GM12878 (cell line): ENCODE data around the gene TRAF7. TPM values are rescaled to one million over a fixed set of nuclear protein-coding genes. Genes with fewer than 3 reads are reported as not detected.

Experiments used
- ATF7 ChIP-seq: fragments of 450-650 bp; IDR thresholded peaks from 2 replicates; pipeline ENCODE4 v1.6.1; 2016; ENCODE audit warnings: low read depth, mild to moderate bottlenecking
- BCL11A ChIP-seq: IDR thresholded peaks from 2 replicates; pipeline ENCODE4 v1.6.1; 2011; ENCODE audit warnings: low read depth, low read length
- CBX5 ChIP-seq: sonication (generic); IDR thresholded peaks from 2 replicates; pipeline ENCODE4 v1.6.1; 2016; ENCODE audit warnings: low read depth, moderate library complexity, mild to moderate bottlenecking, inconsistent platforms
- CEBPB ChIP-seq, 2 experiments: fragments of 150-350 bp in 1 of 2; IDR thresholded peaks; 2 replicates each; pipeline ENCODE4 v1.6.1; 2012 to 2014; ENCODE audit warnings: low read depth in 2 of 2, low read length in 2 of 2, borderline replicate concordance in 1 of 2, inconsistent platforms in 1 of 2
- CHD2 ChIP-seq: IDR thresholded peaks from 2 replicates; pipeline ENCODE4 v1.6.1; 2011; ENCODE audit warnings: low read depth, low read length, improper control_type of control experiment, borderline replicate concordance
- IRF4 ChIP-seq: IDR thresholded peaks from 2 replicates; pipeline ENCODE4 v1.6.1; 2011; ENCODE audit warnings: low read depth, low read length
- MEF2B ChIP-seq: fragments of 450-650 bp; IDR thresholded peaks from 2 replicates; pipeline ENCODE4 v1.6.1; 2018; ENCODE audit warnings: mild to moderate bottlenecking, moderate library complexity; ENCODE audit not compliant: partially characterized antibody, poor library complexity, severe bottlenecking
- MYB ChIP-seq: fragments of 150-350 bp; IDR thresholded peaks from 2 replicates; pipeline ENCODE4 v1.6.1; 2014; ENCODE audit warnings: mild to moderate bottlenecking, low read depth, low read length, borderline replicate concordance
- NFYB ChIP-seq: IDR thresholded peaks from 2 replicates; pipeline ENCODE4 v1.6.1; 2011; ENCODE audit warnings: low read depth, mild to moderate bottlenecking, low read length, improper control_type of control experiment, moderate library complexity; ENCODE audit not compliant: insufficient read depth
- POLR2A ChIP-seq: IDR thresholded peaks from 2 replicates; pipeline ENCODE4 v1.6.1; 2011; ENCODE audit warnings: low read depth, mild to moderate bottlenecking, low read length
- RAD51 ChIP-seq: fragments of 450-650 bp; IDR thresholded peaks from 2 replicates; pipeline ENCODE4 v1.6.1; 2016; ENCODE audit warnings: moderate library complexity, mild to moderate bottlenecking, inconsistent platforms
- SIX5 ChIP-seq: IDR thresholded peaks from 2 replicates; pipeline ENCODE4 v1.6.1; 2011; ENCODE audit warnings: mild to moderate bottlenecking, low read depth, low read length, moderate library complexity; ENCODE audit not compliant: severe bottlenecking
- SPI1 ChIP-seq: IDR thresholded peaks from 2 replicates; pipeline ENCODE4 v1.6.1; 2011; ENCODE audit warnings: low read depth, mild to moderate bottlenecking, low read length, moderate library complexity, borderline replicate concordance; ENCODE audit not compliant: insufficient read depth
- TBL1XR1 ChIP-seq: IDR thresholded peaks from 2 replicates; pipeline ENCODE4 v1.6.1; 2012; ENCODE audit warnings: low read depth, low read length, improper control_type of control experiment
- YBX1 ChIP-seq: fragments of 450-650 bp; IDR thresholded peaks from 2 replicates; pipeline ENCODE4 v1.6.1; 2016; ENCODE audit warnings: antibody characterized with exemption
- ZBED1 ChIP-seq: IDR thresholded peaks from 2 replicates; pipeline ENCODE4 v1.6.1; 2016; ENCODE audit warnings: borderline replicate concordance
- ZNF24 ChIP-seq: fragments of 450-650 bp; IDR thresholded peaks from 2 replicates; pipeline ENCODE4 v1.6.1; 2017; ENCODE audit warnings: antibody characterized with exemption, mild to moderate bottlenecking
- polyA plus RNA-seq, 11 experiments: library from polyadenylated mRNA; depleted of rRNA in 4 of 11; unstranded in 6 of 11; stranded (reverse) in 5 of 11; fragments of >200 nt; fragmentation: Nextera tagmentation in 4 of 11; fragmentation: Illumina TruSeq in 1 of 11; extraction: Ambion mirVana in 4 of 11; extraction: Trizol in 1 of 11; gene quantifications; 1 replicate in 1 of 11; 2 replicates in 10 of 11; pipeline versions ENCODE4 v1.2.1 to v1.2.3, GENCODE V29; 2011 to 2016; ENCODE audit warnings: inconsistent platforms in 2 of 11, missing spikeins in 2 of 11, low read depth in 1 of 11
- total RNA-seq, 4 experiments: library from RNA; depleted of rRNA in 3 of 4; stranded (reverse); fragments of >200 nt in 3 of 4; fragmentation: Illumina TruSeq in 1 of 4; extraction: Trizol in 1 of 4; gene quantifications; 2 replicates each; pipeline versions ENCODE4 v1.2.1 to v1.2.3, GENCODE V29; 2013 to 2021
- TF ChIP-seq, protein P1 (sequence below): IDR thresholded peaks from 2 replicates; pipeline ENCODE4 v1.6.1; 2012; ENCODE audit warnings: improper control_type of control experiment, low read depth, low read length; ENCODE audit not compliant: insufficient replicate concordance
- TF ChIP-seq, protein P2 (sequence below): fragments of 450-650 bp; IDR thresholded peaks from 2 replicates; pipeline ENCODE4 v1.6.1; 2017; ENCODE audit warnings: borderline replicate concordance
- TF ChIP-seq, protein P3 (sequence below): IDR thresholded peaks from 2 replicates; pipeline ENCODE4 v1.6.1; 2011; ENCODE audit warnings: mild to moderate bottlenecking, low read depth, low read length, moderate library complexity; ENCODE audit not compliant: insufficient replicate concordance
- TF ChIP-seq, protein P4 (sequence below): IDR thresholded peaks from 2 replicates; pipeline ENCODE4 v1.6.1; 2012; ENCODE audit warnings: low read depth, low read length, improper control_type of control experiment

TRAF7 gene
- total and polyA plus RNA-seq, 10 of the 15 experiments (the other 5 are each of a cell fraction or from before 2014, with no cell fraction given): 0.61 to 87.0 (median 30.0) TPM

DNA sequence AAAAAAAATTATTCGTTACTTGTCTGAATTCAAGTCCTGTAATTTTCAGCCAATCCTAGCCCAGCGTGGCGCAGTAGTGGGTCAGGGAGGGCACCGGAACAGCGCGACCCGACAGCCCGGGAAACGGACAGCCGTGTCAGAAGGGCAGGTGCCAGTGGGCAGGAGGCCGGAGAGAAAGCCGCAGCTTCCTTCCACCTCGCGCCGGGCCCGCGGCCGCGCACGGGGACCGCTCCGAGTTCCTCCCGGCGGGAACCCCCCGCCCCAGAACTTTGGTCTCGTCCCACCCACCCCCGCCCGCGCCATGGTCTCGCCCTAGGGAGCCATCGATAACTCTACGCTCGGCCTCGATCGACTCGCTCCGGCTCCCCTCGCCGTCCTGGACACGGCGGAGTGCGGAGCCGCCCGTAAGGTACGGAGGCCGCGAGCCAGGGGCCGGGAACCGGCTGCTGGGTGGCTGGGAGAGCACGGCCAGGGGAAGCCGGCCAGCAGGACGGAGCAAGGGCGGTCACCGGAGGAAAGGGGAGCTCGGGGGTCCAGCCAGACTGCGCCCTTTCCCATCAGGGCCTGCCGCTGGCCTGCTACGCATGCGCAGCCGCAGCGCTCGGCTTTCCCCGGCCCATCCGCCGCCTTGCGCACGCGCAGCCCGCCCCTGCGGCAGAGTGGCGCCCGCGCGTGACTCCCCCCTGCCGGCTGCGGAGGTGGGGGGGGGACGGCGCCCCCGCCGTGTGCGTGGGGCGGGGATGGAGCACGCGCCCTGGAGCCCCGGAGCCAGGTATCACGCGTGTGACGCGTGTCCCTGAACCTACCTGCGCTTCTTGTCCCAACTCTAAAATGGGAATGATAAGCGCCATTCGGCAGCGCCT, 49.8 kb downstream of the TRAF7 start, which contains the start of gene MLST8 (continued):
- TF ChIP-seq, protein P1, sequence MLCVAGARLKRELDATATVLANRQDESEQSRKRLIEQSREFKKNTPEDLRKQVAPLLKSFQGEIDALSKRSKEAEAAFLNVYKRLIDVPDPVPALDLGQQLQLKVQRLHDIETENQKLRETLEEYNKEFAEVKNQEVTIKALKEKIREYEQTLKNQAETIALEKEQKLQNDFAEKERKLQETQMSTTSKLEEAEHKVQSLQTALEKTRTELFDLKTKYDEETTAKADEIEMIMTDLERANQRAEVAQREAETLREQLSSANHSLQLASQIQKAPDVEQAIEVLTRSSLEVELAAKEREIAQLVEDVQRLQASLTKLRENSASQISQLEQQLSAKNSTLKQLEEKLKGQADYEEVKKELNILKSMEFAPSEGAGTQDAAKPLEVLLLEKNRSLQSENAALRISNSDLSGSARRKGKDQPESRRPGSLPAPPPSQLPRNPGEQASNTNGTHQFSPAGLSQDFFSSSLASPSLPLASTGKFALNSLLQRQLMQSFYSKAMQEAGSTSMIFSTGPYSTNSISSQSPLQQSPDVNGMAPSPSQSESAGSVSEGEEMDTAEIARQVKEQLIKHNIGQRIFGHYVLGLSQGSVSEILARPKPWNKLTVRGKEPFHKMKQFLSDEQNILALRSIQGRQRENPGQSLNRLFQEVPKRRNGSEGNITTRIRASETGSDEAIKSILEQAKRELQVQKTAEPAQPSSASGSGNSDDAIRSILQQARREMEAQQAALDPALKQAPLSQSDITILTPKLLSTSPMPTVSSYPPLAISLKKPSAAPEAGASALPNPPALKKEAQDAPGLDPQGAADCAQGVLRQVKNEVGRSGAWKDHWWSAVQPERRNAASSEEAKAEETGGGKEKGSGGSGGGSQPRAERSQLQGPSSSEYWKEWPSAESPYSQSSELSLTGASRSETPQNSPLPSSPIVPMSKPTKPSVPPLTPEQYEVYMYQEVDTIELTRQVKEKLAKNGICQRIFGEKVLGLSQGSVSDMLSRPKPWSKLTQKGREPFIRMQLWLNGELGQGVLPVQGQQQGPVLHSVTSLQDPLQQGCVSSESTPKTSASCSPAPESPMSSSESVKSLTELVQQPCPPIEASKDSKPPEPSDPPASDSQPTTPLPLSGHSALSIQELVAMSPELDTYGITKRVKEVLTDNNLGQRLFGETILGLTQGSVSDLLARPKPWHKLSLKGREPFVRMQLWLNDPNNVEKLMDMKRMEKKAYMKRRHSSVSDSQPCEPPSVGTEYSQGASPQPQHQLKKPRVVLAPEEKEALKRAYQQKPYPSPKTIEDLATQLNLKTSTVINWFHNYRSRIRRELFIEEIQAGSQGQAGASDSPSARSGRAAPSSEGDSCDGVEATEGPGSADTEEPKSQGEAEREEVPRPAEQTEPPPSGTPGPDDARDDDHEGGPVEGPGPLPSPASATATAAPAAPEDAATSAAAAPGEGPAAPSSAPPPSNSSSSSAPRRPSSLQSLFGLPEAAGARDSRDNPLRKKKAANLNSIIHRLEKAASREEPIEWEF: peak; percentile 95
- TF ChIP-seq CEBPB (IDR thresholded peaks at IDR 0.05; ENCODE audit: borderline replicate concordance in 1 of 2, low read depth in 2 of 2, low read length in 2 of 2) (no peak), POLR2A (peak; percentile 92), CHD2 (0 out of 2 replicates have a peak, but pooled peaks have one; percentile 33), BCL11A (no peak), ZNF24 (no peak), ZBED1 (no peak; the same call in 1 of the 2 replicates), ATF7 (peak; percentile 95), MEF2B (no peak), RAD51 (peak; percentile 41; the same call in 1 of the 2 replicates), NFYB (peak; percentile 31; the same call in 1 of the 2 replicates), IRF4 (no peak), CBX5 (no peak), TBL1XR1 (0 out of 2 replicates have a peak, but pooled peaks have one; percentile 67), YBX1 (no peak), SIX5 (peak; percentile 55), MYB (no peak), SPI1 (0 out of 2 replicates have a peak, but pooled peaks have one; percentile 19)
- TF ChIP-seq, protein P2, sequence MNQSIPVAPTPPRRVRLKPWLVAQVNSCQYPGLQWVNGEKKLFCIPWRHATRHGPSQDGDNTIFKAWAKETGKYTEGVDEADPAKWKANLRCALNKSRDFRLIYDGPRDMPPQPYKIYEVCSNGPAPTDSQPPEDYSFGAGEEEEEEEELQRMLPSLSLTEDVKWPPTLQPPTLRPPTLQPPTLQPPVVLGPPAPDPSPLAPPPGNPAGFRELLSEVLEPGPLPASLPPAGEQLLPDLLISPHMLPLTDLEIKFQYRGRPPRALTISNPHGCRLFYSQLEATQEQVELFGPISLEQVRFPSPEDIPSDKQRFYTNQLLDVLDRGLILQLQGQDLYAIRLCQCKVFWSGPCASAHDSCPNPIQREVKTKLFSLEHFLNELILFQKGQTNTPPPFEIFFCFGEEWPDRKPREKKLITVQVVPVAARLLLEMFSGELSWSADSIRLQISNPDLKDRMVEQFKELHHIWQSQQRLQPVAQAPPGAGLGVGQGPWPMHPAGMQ: no peak
- TF ChIP-seq, protein P3, sequence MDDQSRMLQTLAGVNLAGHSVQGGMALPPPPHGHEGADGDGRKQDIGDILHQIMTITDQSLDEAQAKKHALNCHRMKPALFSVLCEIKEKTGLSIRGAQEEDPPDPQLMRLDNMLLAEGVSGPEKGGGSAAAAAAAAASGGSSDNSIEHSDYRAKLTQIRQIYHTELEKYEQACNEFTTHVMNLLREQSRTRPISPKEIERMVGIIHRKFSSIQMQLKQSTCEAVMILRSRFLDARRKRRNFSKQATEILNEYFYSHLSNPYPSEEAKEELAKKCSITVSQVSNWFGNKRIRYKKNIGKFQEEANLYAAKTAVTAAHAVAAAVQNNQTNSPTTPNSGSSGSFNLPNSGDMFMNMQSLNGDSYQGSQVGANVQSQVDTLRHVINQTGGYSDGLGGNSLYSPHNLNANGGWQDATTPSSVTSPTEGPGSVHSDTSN: no peak
- TF ChIP-seq, protein P4, sequence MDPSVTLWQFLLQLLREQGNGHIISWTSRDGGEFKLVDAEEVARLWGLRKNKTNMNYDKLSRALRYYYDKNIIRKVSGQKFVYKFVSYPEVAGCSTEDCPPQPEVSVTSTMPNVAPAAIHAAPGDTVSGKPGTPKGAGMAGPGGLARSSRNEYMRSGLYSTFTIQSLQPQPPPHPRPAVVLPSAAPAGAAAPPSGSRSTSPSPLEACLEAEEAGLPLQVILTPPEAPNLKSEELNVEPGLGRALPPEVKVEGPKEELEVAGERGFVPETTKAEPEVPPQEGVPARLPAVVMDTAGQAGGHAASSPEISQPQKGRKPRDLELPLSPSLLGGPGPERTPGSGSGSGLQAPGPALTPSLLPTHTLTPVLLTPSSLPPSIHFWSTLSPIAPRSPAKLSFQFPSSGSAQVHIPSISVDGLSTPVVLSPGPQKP: no peak; the same call in 1 of the 2 replicates
